Osteoblast (primary cell): Measurements from ENCODE around the gene FRMPD2. TPM values are rescaled to one million over a fixed set of nuclear protein-coding genes. Genes with fewer than 3 reads are reported as not detected.

Experiments used
- DNase-seq: peaks from one replicate; pipeline ENCODE4 v3.0.0; 2011; ENCODE audit warnings: low spot score, mixed read lengths; ENCODE audit not compliant: insufficient read length; ENCODE audit errors: missing footprints
- H2AFZ ChIP-seq: 2 replicates; pipeline ENCODE4 v1.6.0; 2011; ENCODE audit warnings: mild to moderate bottlenecking, low read length
- H3K27ac ChIP-seq: 2 replicates; pipeline ENCODE4 v1.5.1; 2011; ENCODE audit warnings: mild to moderate bottlenecking, low read depth, low read length, moderate library complexity
- H3K27me3 ChIP-seq: 2 replicates; pipeline ENCODE4 v1.6.0; 2012; ENCODE audit warnings: mild to moderate bottlenecking, control low read depth, inconsistent platforms, low read length, moderate library complexity; ENCODE audit not compliant: insufficient read depth
- H3K36me3 ChIP-seq: 2 replicates; pipeline ENCODE4 v1.5.1; 2011; ENCODE audit warnings: mild to moderate bottlenecking, low read length, control low read depth, moderate library complexity; ENCODE audit not compliant: insufficient read depth
- H3K4me1 ChIP-seq: 2 replicates; pipeline ENCODE4 v1.5.1; 2011; ENCODE audit warnings: mild to moderate bottlenecking, low read length, control low read depth, moderate library complexity; ENCODE audit not compliant: insufficient read depth
- H3K4me2 ChIP-seq: 2 replicates; pipeline ENCODE4 v1.6.0; 2011; ENCODE audit warnings: mild to moderate bottlenecking, low read length; ENCODE audit not compliant: insufficient read depth
- H3K4me3 ChIP-seq: fragments of 200-600 bp; sonication (generic); 3 replicates; pipeline ENCODE4 v1.5.1; 2012; ENCODE audit warnings: mild to moderate bottlenecking, low read length, inconsistent platforms; ENCODE audit not compliant: insufficient read depth
- H3K79me2 ChIP-seq: 2 replicates; pipeline ENCODE4 v1.6.0; 2012; ENCODE audit warnings: mild to moderate bottlenecking, low read length, control low read depth, inconsistent platforms; ENCODE audit not compliant: insufficient read depth
- H3K9me3 ChIP-seq: 2 replicates; pipeline ENCODE4 v1.5.1; 2011; ENCODE audit warnings: low read depth, low read length, control low read depth
- H4K20me1 ChIP-seq: 2 replicates; pipeline ENCODE4 v1.6.0; 2012; ENCODE audit warnings: mild to moderate bottlenecking, low read length, control low read depth; ENCODE audit not compliant: insufficient read depth
- total RNA-seq: library from RNA; depleted of rRNA; stranded (reverse); fragments of >200 nt; gene quantifications from 2 replicates; pipeline ENCODE4 v1.2.3, GENCODE V29; 2012
- TF ChIP-seq, protein P1 (sequence below): IDR thresholded peaks from 2 replicates; pipeline ENCODE4 v1.5.1; 2011; ENCODE audit warnings: mild to moderate bottlenecking, low read depth, low read length, moderate library complexity; ENCODE audit errors: extremely low read depth

Gene FRMPD2
- total RNA-seq, 1 donor, result not detected

DNA sequence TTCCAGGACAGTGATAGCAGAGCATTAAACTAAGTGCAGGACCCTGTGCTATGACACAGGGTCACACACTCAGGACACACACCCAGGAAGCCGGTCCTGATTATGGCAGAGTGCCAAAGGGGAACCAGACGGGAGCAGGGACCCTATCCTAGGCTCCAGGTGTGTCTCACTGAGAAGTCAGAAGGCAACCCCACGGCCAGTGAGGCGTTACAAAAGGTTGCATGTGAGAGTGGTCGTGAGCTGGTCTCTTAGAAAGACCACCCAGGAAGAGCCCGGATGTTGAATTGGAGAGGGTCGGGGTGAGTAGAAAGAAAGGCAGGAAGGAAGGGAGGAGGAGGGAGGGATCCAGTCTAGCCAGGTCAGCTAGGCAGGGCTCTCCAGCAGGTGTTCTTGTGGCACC is 31.0 kb downstream of the FRMPD2 start:
- Histone ChIP-seq H3K9me3 (no peaks in the 10 kb centered on the region), H2AFZ (no peak overlapping the region), H3K4me2 (no peak overlapping the region), H3K4me1 (no peaks in the 10 kb centered on the region), H3K79me2 (no peaks in the 10 kb centered on the region), H3K27me3 (peaks cover 22% of the 10 kb centered on the region), H3K4me3 (no peak overlapping the region), H4K20me1 (no peaks in the 10 kb centered on the region), H3K27ac (no peak overlapping the region), H3K36me3 (no peaks in the 10 kb centered on the region)
- no peak for DNase-seq
- TF ChIP-seq, protein P1, sequence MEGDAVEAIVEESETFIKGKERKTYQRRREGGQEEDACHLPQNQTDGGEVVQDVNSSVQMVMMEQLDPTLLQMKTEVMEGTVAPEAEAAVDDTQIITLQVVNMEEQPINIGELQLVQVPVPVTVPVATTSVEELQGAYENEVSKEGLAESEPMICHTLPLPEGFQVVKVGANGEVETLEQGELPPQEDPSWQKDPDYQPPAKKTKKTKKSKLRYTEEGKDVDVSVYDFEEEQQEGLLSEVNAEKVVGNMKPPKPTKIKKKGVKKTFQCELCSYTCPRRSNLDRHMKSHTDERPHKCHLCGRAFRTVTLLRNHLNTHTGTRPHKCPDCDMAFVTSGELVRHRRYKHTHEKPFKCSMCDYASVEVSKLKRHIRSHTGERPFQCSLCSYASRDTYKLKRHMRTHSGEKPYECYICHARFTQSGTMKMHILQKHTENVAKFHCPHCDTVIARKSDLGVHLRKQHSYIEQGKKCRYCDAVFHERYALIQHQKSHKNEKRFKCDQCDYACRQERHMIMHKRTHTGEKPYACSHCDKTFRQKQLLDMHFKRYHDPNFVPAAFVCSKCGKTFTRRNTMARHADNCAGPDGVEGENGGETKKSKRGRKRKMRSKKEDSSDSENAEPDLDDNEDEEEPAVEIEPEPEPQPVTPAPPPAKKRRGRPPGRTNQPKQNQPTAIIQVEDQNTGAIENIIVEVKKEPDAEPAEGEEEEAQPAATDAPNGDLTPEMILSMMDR, result no peak

DNA sequence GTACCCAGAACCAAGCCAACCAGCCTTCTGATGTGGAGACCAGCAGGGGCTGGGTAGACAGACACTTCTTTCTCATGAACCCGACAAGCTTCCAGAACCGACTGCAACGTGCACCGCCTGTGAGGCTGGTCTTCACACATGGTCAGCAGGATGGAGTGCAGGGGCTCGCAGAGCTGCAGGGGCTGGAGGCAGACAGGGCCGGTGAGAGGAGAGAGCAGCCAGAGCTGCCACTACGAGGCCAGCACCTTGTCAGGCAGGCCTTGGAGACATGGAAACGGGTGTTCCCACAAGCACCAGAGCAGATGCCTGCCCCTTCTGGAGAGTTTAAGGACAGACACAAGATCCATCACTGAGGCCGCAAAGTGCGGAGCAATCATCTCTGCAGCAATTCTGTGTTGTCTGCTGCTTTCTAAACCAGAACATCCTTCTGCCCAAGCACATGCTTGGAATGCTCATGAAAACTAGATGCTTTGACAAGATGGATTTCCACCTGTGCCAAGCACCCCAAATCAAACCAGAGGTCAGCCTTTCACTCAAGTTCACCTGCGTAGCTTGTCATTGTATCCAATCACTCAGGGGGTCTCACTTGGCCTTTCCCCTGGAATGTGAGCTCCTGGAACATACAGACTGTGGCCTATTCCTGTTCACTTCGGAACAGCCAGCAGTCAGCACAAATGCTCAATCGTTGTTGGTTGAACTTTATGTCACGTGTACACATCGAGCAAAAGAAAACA is 32.2 kb downstream of the FRMPD2 start:
- no peaks in the 10 kb centered on the region for H3K79me2 ChIP-seq
- H4K20me1 ChIP-seq, result no peaks in the 10 kb centered on the region
- H3K9me3 ChIP-seq, result no peaks in the 10 kb centered on the region
- no peak overlapping the region for H3K27ac ChIP-seq
- no peaks in the 10 kb centered on the region for H3K36me3 ChIP-seq
- H3K4me2 ChIP-seq, result no peak overlapping the region
- H3K27me3 ChIP-seq, result peaks cover 22% of the 10 kb centered on the region
- DNase-seq, result no peak
- H3K4me1 ChIP-seq, result no peaks in the 10 kb centered on the region
- TF ChIP-seq, protein P1, result no peak
- no peak overlapping the region for H2AFZ ChIP-seq
- H3K4me3 ChIP-seq, result no peak overlapping the region

DNA sequence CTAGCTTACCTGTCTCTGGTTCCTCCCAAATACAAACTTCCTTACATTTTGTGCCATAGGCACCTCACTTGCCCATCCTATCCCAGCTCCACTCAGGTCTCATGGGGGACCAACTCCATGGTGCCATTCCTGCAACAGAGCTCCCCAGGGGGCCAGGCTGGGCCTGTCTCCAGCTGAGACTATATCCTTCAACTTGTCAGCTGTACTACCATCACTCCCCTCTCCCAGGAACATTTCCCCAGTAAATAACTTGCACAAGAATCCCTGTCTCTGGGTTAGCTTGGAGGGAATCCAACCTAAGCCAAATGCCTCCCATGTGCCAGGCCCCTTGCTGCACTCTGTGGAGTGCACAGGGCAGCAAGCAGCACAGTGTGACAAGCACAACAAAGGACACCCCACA is 33.2 kb downstream of the FRMPD2 start:
- Histone ChIP-seq H2AFZ (no peak overlapping the region), H3K79me2 (no peaks in the 10 kb centered on the region), H4K20me1 (no peaks in the 10 kb centered on the region), H3K27me3 (peaks cover 22% of the 10 kb centered on the region), H3K27ac (no peak overlapping the region), H3K4me2 (no peak overlapping the region), H3K4me1 (no peaks in the 10 kb centered on the region), H3K9me3 (no peaks in the 10 kb centered on the region), H3K4me3 (no peak overlapping the region), H3K36me3 (no peaks in the 10 kb centered on the region)
- no peak for DNase-seq
- TF ChIP-seq, protein P1, result no peak

DNA sequence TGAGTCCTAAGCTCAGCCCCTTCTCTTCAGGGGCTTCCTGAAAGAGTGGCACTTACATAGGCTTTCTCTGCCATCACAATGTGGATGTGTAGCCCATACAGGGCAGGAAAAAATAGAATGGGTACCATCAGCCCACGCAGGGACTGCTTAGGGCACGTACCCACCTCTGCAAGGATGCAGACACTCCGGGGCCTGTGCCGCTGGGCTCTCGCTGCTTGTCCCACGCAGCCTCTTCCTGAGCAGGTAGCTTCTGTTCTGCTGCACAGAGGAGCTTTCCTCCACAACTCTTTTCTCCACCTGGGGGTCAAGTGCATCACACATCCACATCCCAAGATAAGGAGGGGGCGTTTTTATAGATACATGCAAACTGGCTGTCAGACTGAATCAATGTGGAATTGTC is 34.3 kb downstream of the FRMPD2 start:
- no peaks in the 10 kb centered on the region for H3K9me3 ChIP-seq

More for the DNA sequence above, 34.3 kb downstream of the FRMPD2 start:
- Histone ChIP-seq H3K79me2 (no peaks in the 10 kb centered on the region), H3K27ac (no peak overlapping the region), H4K20me1 (no peaks in the 10 kb centered on the region), H3K36me3 (no peaks in the 10 kb centered on the region), H3K4me3 (no peak overlapping the region), H3K4me1 (no peaks in the 10 kb centered on the region), H3K27me3 (peaks cover 22% of the 10 kb centered on the region), H2AFZ (no peak overlapping the region), H3K4me2 (no peak overlapping the region)
- no peak for DNase-seq
- TF ChIP-seq, protein P1, result no peak
